ENCODE results near the gene ZNF541. TPM values are rescaled to one million over a fixed set of nuclear protein-coding genes. Genes with fewer than 3 reads are reported as not detected.

ZNF541 gene
- not detected in 2 replicates for total RNA-seq

GRCh38 chr19:47573071-47574026 is at the start of gene ZNF541:
ZNF541 (minus strand) TSS chr19:47573148; CDS start chr19:47555856, 17,292 bp downstream.

GRCh38 chr19:47608969-47609905 is 36.3 kb upstream of the ZNF541 start, which contains the start of gene BICRA:
BICRA (plus strand) TSS chr19:47609134; CDS start chr19:47673575, 64,441 bp downstream.

Other genes starting within 250 kb of the ZNF541 start
- gene C5AR2, start 241.0 kb downstream of the ZNF541 start, total RNA-seq: not detected in 2 replicates
- gene DHX34, start 223.8 kb downstream of the ZNF541 start, total RNA-seq: 15.9 and 17.2 TPM in 2 replicates
- 0.80 and 7.3 TPM in 2 replicates for gene MEIS3, start 153.6 kb downstream of the ZNF541 start, total RNA-seq
- 0.16 TPM in 1 of 2 replicates, not detected in the other for gene SLC8A2, start 101.3 kb downstream of the ZNF541 start, total RNA-seq
- gene KPTN, start 88.9 kb downstream of the ZNF541 start, total RNA-seq: 2.9 and 3.2 TPM in 2 replicates
- gene NAPA, start 58.1 kb downstream of the ZNF541 start, total RNA-seq: 71.0 and 88.9 TPM in 2 replicates
- 5.9 and 6.0 TPM in 2 replicates for gene BICRA, start 36.0 kb upstream of the ZNF541 start, total RNA-seq
- gene EHD2, start 140.3 kb upstream of the ZNF541 start, total RNA-seq: 80.8 and 117 TPM in 2 replicates
- 128 and 171 TPM in 2 replicates for gene NOP53, start 172.4 kb upstream of the ZNF541 start, total RNA-seq
- 636 and 696 TPM in 2 replicates for gene SELENOW, start 205.6 kb upstream of the ZNF541 start, total RNA-seq
- gene TPRX1, start 231.4 kb upstream of the ZNF541 start, total RNA-seq: not detected in 2 replicates
- not detected in 2 replicates for gene CRX, start 248.8 kb upstream of the ZNF541 start, total RNA-seq